HCT116 (cell line): Measurements from ENCODE around the gene MED27.

ENCODE experiments used
- CTCF ChIP-seq, 3 experiments: fragments of 200-600 bp in 1 of 3; sonication (generic) in 1 of 3; IDR thresholded peaks in 2 of 3; conservative IDR thresholded peaks in 1 of 3; 2 replicates each; pipeline ENCODE4 v1.5.1; 2012 to 2017; ENCODE audit warnings: low read depth in 2 of 3, low read length in 2 of 3, antibody characterized with exemption in 1 of 3, borderline replicate concordance in 1 of 3, control low read depth in 1 of 3, mild to moderate bottlenecking in 1 of 3, mixed read lengths in 1 of 3, mixed run types in 1 of 3, moderate library complexity in 1 of 3; ENCODE audit not compliant: insufficient read depth in 1 of 3
- EZH2phosphoT487 ChIP-seq: fragments of 200-600 bp; IDR thresholded peaks from 2 replicates; pipeline ENCODE4 v1.6.1; 2018; ENCODE audit warnings: antibody characterized with exemption, borderline replicate concordance
- POLR2A ChIP-seq: IDR thresholded peaks from 2 replicates; pipeline ENCODE4 v1.7.0; 2011; ENCODE audit warnings: borderline replicate concordance; ENCODE audit not compliant: insufficient read depth, insufficient read length; ENCODE audit errors: extremely low read depth
- RAD21 ChIP-seq: IDR thresholded peaks from 2 replicates; pipeline ENCODE4 v1.6.1; 2012; ENCODE audit warnings: low read depth, mild to moderate bottlenecking
- REST ChIP-seq: IDR thresholded peaks from 2 replicates; pipeline ENCODE4 v1.6.1; 2012; ENCODE audit warnings: low read depth
- SP1 ChIP-seq: IDR thresholded peaks from 2 replicates; pipeline ENCODE4 v1.6.1; 2012; ENCODE audit warnings: low read depth
- ZNF274 ChIP-seq: fragments of 200-500 bp; sonication (Bioruptor generic); IDR thresholded peaks from 2 replicates; pipeline ENCODE4 v1.6.1; 2014; ENCODE audit warnings: mild to moderate bottlenecking, low read depth, low read length, inconsistent platforms

DNA sequence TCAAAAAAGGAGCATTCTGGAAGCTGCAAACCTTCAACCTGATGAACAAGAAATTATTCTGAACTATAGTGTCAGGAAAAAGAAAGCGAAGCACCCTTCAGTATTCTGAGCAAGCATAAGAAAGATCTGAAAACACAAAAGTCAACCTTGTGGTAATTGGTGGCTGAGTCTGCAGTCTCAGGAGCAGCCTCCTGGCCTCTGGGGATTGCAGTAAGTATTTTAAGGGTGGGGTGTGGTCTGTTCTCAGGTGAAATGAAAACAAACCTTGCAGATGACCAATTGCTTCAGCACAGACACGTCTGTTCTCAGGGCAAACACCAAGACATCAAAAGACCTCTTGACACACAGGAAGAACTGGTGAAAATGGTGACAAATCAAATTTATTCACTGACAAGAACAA lies 192.0 kb downstream of the MED27 start:
- TF ChIP-seq CTCF (IDR thresholded peaks at IDR 0.05 in 2 of 3, conservative IDR thresholded peaks at IDR 0.05 in 1 of 3; ENCODE audit: borderline replicate concordance in 1 of 3, insufficient read depth in 1 of 3, low read depth in 2 of 3, low read length in 2 of 3) (no peak), POLR2A (no peak), ZNF274 (no peak), RAD21 (no peak), REST (no peak), SP1 (no peak), EZH2phosphoT487 (no peak)
